AG04450 (cell line): ENCODE results near the gene GLRA3. TPM values are rescaled to one million over a fixed set of nuclear protein-coding genes. Genes with fewer than 3 reads are reported as not detected.

Experiments
- CTCF ChIA-PET: fragments of 300-600, 350-600 bp; formaldehyde crosslinking; extraction: SDS; loops from one replicate; lab custom pipeline; 2022; ENCODE audit warnings: antibody characterized with exemption, inconsistent platforms; lab: Charles Lee
- POLR2A ChIA-PET: fragments of 350-600 bp; formaldehyde crosslinking; extraction: SDS; loops from one replicate; lab custom pipeline; 2021; ENCODE audit warnings: antibody characterized with exemption, inconsistent platforms; lab: Yijun Ruan, JAX
- DNase-seq: peaks from one replicate; pipeline ENCODE4 v3.0.0-alpha.2; 2011; ENCODE audit warnings: low read depth, low spot score
- H3K27ac ChIP-seq: one replicate; pipeline ENCODE4 v1.5.1; 2012; ENCODE audit warnings: low read depth, low read length, control low read depth
- H3K27me3 ChIP-seq: one replicate; pipeline ENCODE4 v1.6.0; 2012; ENCODE audit warnings: low read length; ENCODE audit not compliant: control insufficient read depth, insufficient read depth
- H3K4me3 ChIP-seq: 2 replicates; pipeline ENCODE4 v1.5.1; 2011; ENCODE audit warnings: mild to moderate bottlenecking, low read depth, low read length, control low read depth
- H3K9me3 ChIP-seq: 2 replicates; pipeline ENCODE4 v1.5.1; 2012; ENCODE audit warnings: low read length; ENCODE audit not compliant: control insufficient read depth, insufficient read depth
- polyA plus RNA-seq: library from polyadenylated mRNA; depleted of rRNA; stranded (reverse); fragments of >200 nt; gene quantifications from 2 replicates; pipeline ENCODE4 v1.2.3, GENCODE V29; 2011
- TF ChIP-seq, protein P1 (sequence below): IDR thresholded peaks from 2 replicates; pipeline ENCODE4 v1.5.1; 2011; ENCODE audit warnings: low read depth, low read length, control low read depth, inconsistent platforms

The GLRA3 gene
- polyA plus RNA-seq, 1 experiment, result not detected

DNA sequence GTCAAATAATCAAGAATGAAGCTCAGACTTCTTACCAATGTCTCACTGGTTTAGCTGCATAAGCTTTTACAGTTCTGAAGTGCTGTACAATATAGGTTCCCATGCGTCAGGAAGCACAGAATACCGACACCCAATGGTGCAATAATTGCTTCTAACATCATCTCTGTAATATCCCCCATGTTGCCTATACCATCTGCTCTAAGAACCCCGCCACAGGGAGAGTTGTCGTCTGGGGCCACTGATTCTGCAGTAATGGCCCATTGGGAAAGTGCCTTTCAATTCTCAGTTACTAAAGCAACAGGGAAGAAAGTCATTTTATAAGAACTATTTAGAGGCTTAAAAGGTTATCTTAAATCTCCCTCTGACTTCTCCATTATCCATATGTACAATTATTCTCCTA lies 94.9 kb downstream of the GLRA3 start:
- ChIA-PET POLR2A (no interaction called here), CTCF (no interaction called here)
- Histone ChIP-seq H3K9me3 (0 out of 2 replicates have a peak, but pooled peaks cover 2% of the 10 kb centered on the region), H3K4me3 (no peak overlapping the region), H3K27me3 (no peaks in the 10 kb centered on the region), H3K27ac (no peak overlapping the region)
- TF ChIP-seq, protein P1, sequence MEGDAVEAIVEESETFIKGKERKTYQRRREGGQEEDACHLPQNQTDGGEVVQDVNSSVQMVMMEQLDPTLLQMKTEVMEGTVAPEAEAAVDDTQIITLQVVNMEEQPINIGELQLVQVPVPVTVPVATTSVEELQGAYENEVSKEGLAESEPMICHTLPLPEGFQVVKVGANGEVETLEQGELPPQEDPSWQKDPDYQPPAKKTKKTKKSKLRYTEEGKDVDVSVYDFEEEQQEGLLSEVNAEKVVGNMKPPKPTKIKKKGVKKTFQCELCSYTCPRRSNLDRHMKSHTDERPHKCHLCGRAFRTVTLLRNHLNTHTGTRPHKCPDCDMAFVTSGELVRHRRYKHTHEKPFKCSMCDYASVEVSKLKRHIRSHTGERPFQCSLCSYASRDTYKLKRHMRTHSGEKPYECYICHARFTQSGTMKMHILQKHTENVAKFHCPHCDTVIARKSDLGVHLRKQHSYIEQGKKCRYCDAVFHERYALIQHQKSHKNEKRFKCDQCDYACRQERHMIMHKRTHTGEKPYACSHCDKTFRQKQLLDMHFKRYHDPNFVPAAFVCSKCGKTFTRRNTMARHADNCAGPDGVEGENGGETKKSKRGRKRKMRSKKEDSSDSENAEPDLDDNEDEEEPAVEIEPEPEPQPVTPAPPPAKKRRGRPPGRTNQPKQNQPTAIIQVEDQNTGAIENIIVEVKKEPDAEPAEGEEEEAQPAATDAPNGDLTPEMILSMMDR, result no peak
- DNase-seq, result no peak

DNA sequence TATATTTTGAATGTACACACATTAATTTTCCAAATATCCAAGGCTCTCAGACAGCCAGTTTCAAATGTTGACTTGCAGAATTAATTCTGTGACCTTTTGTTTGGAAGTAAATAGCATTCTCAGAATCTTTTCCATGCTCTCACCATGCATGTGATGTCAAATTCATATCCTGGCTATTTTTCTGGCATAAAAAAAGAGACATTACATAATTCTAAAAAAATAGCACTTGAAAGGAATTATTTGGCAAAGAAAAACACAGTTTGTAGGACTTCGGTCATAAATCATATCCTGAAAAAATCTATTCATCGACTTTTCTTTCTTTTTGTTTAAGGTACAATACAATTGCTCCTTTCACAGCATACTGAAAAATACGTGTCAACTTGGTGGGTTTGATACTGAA lies 111.2 kb downstream of the GLRA3 start:
- ChIA-PET CTCF (no interaction called here), POLR2A (no interaction called here)
- Histone ChIP-seq H3K27ac (no peak overlapping the region), H3K4me3 (no peak overlapping the region), H3K27me3 (no peaks in the 10 kb centered on the region), H3K9me3 (no peaks in the 10 kb centered on the region)
- TF ChIP-seq, protein P1, result no peak
- DNase-seq, result no peak

DNA sequence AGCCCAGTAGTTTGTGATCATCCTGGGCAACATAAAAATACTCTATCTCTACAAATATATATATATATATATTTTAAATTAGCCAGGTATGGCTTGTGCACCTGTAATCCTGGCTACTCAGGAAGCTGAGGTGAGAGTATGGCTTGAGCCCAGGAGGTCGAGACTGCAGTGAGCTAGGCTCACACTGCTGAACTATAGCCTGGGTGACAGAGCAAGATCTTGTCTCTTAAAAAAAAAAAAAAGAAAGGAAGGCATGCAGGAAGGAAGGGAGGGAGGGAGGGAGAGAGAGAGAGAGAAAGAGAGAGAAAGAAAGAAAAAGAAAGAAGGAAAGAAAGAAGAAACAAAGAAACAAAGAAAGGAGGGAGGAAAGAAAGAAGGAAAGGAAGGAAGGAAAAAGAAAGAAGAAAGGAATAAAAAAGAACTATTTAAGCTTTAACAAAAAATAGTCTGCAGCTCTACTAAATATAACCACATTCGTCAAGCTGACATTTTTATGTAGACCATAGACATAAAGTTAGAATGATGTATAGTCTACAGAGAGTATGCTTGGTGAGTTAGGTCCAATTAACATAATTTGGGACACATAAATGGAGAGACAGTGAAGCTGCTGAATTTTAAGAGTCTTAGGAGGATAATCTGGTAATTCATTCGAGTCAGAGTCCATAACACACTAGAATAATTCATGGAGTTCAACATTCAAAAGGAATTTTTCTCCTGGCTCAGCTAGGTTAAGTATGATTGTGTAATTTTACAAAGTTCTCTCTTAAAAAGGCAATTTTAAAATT lies 111.9 kb downstream of the GLRA3 start:
- DNase-seq, result no peak
- POLR2A ChIA-PET, result no interaction called here
- TF ChIP-seq, protein P1, result no peak
- Histone ChIP-seq H3K4me3 (no peak overlapping the region), H3K9me3 (no peaks in the 10 kb centered on the region), H3K27ac (no peak overlapping the region), H3K27me3 (no peaks in the 10 kb centered on the region)
- CTCF ChIA-PET, result no interaction called here

DNA sequence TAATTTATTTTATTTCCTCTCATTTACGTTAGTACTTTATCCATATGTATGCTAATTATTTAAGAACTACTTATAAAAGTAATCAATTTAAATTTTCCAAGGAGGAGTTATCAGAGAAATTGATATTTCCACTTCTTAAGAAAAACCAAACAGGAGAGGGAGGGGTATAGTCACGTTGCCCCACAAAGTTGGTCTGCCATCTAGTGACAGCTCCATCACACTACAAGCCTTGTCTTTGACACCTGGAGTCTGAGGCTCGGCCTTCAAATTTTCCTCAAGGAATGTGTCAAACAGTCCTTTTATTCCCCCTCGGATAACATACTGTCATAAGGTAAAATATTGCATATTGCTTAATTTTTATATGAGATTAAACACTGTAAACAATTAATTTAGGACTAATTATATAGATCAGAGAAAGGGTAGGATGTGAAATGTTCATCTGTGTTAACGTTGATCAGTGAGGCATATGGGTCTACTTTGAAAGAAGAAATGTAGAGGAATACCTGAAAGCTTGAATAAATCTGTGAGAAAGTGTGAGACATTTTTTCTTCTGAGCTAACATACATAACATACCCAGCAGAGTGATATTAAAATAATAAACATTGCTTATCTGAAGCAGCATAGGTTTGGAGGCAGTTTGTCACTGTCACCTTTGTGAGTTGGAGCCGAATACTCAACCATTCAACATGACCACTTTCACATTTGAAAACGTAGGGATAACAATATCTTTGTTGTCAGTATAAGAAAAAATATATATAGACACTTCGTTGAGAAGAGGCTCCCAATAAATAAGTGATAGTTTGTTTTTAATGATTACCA lies 114.4 kb downstream of the GLRA3 start:
- Histone ChIP-seq H3K27ac (no peak overlapping the region), H3K9me3 (no peaks in the 10 kb centered on the region), H3K27me3 (no peaks in the 10 kb centered on the region), H3K4me3 (no peak overlapping the region)
- DNase-seq, result peak; percentile 3
- ChIA-PET POLR2A (no interaction called here), CTCF (interaction anchor here (0.7 to 1.6 kb wide), 9 partner anchors 10 to 352 kb away, joined by 3 to 4 read pairs (median 3); no protein-coding TSS in a partner anchor)
- TF ChIP-seq, protein P1, result peak; percentile 70
